SK-N-SH (cell line): ENCODE data around the gene OR52B6. TPM values are rescaled to one million over a fixed set of nuclear protein-coding genes. Genes with fewer than 3 reads are reported as not detected.

Experiments
- CTCF ChIA-PET: fragments of 300-600, 350-600 bp; formaldehyde crosslinking; extraction: SDS; loops from one replicate; lab custom pipeline; 2021; lab: Yijun Ruan, JAX
- POLR2A ChIA-PET: fragments of 350-600 bp; sonication (Branson Sonifier 250); formaldehyde crosslinking; extraction: SDS; loops from one replicate; lab custom pipeline; 2020; ENCODE audit warnings: antibody characterized with exemption, inconsistent platforms; lab: Yijun Ruan, JAX
- DNase-seq: peaks from one replicate; pipeline ENCODE4 v3.0.0; 2012
- H2AFZ ChIP-seq: fragments of 200-600 bp; sonication (generic); 2 replicates; pipeline ENCODE4 v1.8.1; 2016; ENCODE audit warnings: antibody characterized with exemption, mild to moderate bottlenecking, low read depth
- H3F3A ChIP-seq: fragments of 200-600 bp; sonication (generic); replicated peaks from 2 replicates; pipeline ENCODE3; 2016; ENCODE audit warnings: antibody characterized with exemption, mild to moderate bottlenecking; ENCODE audit not compliant: insufficient read depth
- H3K27ac ChIP-seq, 2 experiments: fragments of 200-500 bp in 1 of 2; fragments of 200-600 bp in 1 of 2; sonication (Bioruptor generic) in 1 of 2; sonication (generic), shearing (Covaris generic) in 1 of 2; 2 replicates each; pipeline versions ENCODE4 v1.5.1 to v1.6.1; 2014 to 2016; ENCODE audit warnings: low read depth in 2 of 2, inconsistent platforms in 1 of 2, low read length in 1 of 2, mild to moderate bottlenecking in 1 of 2, mixed read lengths in 1 of 2
- H3K27me3 ChIP-seq: fragments of 200-600 bp; sonication (generic), shearing (Covaris generic); 2 replicates; pipeline ENCODE4 v1.6.1; 2016; ENCODE audit warnings: mixed run types; ENCODE audit not compliant: insufficient read depth
- H3K36me3 ChIP-seq, 2 experiments: fragments of 200-500 bp in 1 of 2; fragments of 200-600 bp in 1 of 2; sonication (Bioruptor generic) in 1 of 2; sonication (generic) in 1 of 2; replicated peaks in 1 of 2; 2 replicates each; pipeline versions ENCODE3 to v1.5.1; 2014 to 2016; ENCODE audit warnings: low read length in 1 of 2, mild to moderate bottlenecking in 1 of 2; ENCODE audit not compliant: insufficient read depth in 2 of 2, control insufficient read depth in 1 of 2
- H3K4me1 ChIP-seq, 2 experiments: fragments of 200-500 bp in 1 of 2; fragments of 200-600 bp in 1 of 2; sonication (Bioruptor generic) in 1 of 2; sonication (generic), shearing (Covaris generic) in 1 of 2; 2 replicates each; pipeline versions ENCODE4 v1.5.1 to v1.6.1; 2014 to 2016; ENCODE audit warnings: low read depth in 1 of 2, low read length in 1 of 2, mixed run types in 1 of 2; ENCODE audit not compliant: insufficient read depth in 2 of 2, control insufficient read depth in 1 of 2
- H3K4me2 ChIP-seq: fragments of 200-600 bp; sonication (generic), shearing (Covaris generic); 2 replicates; pipeline ENCODE4 v1.6.1; 2017; ENCODE audit warnings: mixed run types
- H3K4me3 ChIP-seq, 2 experiments: fragments of 200-500 bp in 1 of 2; fragments of 200-600 bp in 1 of 2; sonication (Bioruptor generic) in 1 of 2; sonication (generic), shearing (Covaris generic) in 1 of 2; 2 replicates each; pipeline versions ENCODE4 v1.5.1 to v1.8.1; 2014 to 2016; ENCODE audit warnings: low read depth in 2 of 2, inconsistent platforms in 1 of 2, low read length in 1 of 2, mild to moderate bottlenecking in 1 of 2, mixed read lengths in 1 of 2, moderate library complexity in 1 of 2
- H3K79me2 ChIP-seq: fragments of 200-600 bp; sonication (generic); 2 replicates; pipeline ENCODE4 v1.8.1; 2017; ENCODE audit warnings: mild to moderate bottlenecking; ENCODE audit not compliant: insufficient read depth
- H3K9ac ChIP-seq: fragments of 200-600 bp; sonication (generic); 2 replicates; pipeline ENCODE4 v1.6.1; 2017; ENCODE audit warnings: mixed run types
- H3K9me2 ChIP-seq: fragments of 200-600 bp; sonication (generic); 2 replicates; pipeline ENCODE4 v1.6.1; 2017; ENCODE audit warnings: mixed run types
- H3K9me3 ChIP-seq: fragments of 200-600 bp; sonication (generic); 2 replicates; pipeline ENCODE4 v1.6.1; 2017; ENCODE audit warnings: mixed run types, mild to moderate bottlenecking, moderate library complexity
- H4K20me1 ChIP-seq: fragments of 200-600 bp; sonication (generic); 2 replicates; pipeline ENCODE4 v1.6.1; 2017; ENCODE audit warnings: mild to moderate bottlenecking, mixed run types; ENCODE audit not compliant: insufficient read depth
- CHD2 ChIP-seq: fragments of 150-350 bp; IDR thresholded peaks from 2 replicates; pipeline ENCODE4 v1.6.1; 2018; ENCODE audit warnings: low read length; ENCODE audit not compliant: partially characterized antibody
- EP300 ChIP-seq, 2 experiments: IDR thresholded peaks; 2 replicates each; pipeline versions ENCODE4 v1.4.0 to v1.6.1; 2012; ENCODE audit warnings: borderline replicate concordance in 1 of 2, low read depth in 1 of 2, low read length in 1 of 2
- EZH2phosphoT487 ChIP-seq: fragments of 200-600 bp; sonication (generic); IDR thresholded peaks from 2 replicates; pipeline ENCODE4 v1.6.1; 2017; ENCODE audit warnings: low read depth, mixed run types, mild to moderate bottlenecking, antibody characterized with exemption, moderate library complexity, borderline replicate concordance
- FOXJ3 ChIP-seq: sonication (generic); formaldehyde crosslinking; IDR thresholded peaks from 2 replicates; pipeline ENCODE4 v1.5.1; 2020; ENCODE audit warnings: mild to moderate bottlenecking, missing genetic modification reagents
- FOXM1 ChIP-seq: IDR thresholded peaks from 2 replicates; pipeline ENCODE4 v1.4.0; 2012; ENCODE audit warnings: low read depth, mild to moderate bottlenecking
- GABPA ChIP-seq: IDR thresholded peaks from 2 replicates; pipeline ENCODE4 v1.4.0; 2012; ENCODE audit warnings: low read depth, mild to moderate bottlenecking
- IRF3 ChIP-seq: fragments of 150-350 bp; IDR thresholded peaks from 2 replicates; pipeline ENCODE4 v1.6.1; 2016; ENCODE audit warnings: mild to moderate bottlenecking, low read depth, low read length
- MEF2A ChIP-seq: IDR thresholded peaks from 2 replicates; pipeline ENCODE4 v1.4.0; 2012; ENCODE audit warnings: low read depth, borderline replicate concordance
- NRF1 ChIP-seq: IDR thresholded peaks from 2 replicates; pipeline ENCODE4 v1.6.1; 2012; ENCODE audit warnings: low read depth, mild to moderate bottlenecking, low read length
- RCOR1 ChIP-seq: fragments of 150-350 bp; IDR thresholded peaks from 2 replicates; pipeline ENCODE4 v1.6.1; 2017; ENCODE audit warnings: antibody characterized with exemption, low read length
- REST ChIP-seq: IDR thresholded peaks from 2 replicates; pipeline ENCODE4 v1.6.1; 2012; ENCODE audit warnings: mild to moderate bottlenecking, low read depth, low read length, moderate library complexity
- RFX5 ChIP-seq: IDR thresholded peaks from 2 replicates; pipeline ENCODE4 v1.6.1; 2012; ENCODE audit warnings: mild to moderate bottlenecking, improper control_type of control experiment, low read length
- TCF12 ChIP-seq: IDR thresholded peaks from 2 replicates; pipeline ENCODE4 v1.4.0; 2012
- USF1 ChIP-seq: IDR thresholded peaks from 2 replicates; pipeline ENCODE4 v1.4.0; 2012; ENCODE audit warnings: low read depth, borderline replicate concordance
- USF2 ChIP-seq: fragments of 150-350 bp; IDR thresholded peaks from 2 replicates; pipeline ENCODE4 v1.6.1; 2017; ENCODE audit warnings: antibody characterized with exemption, low read length, low read depth, borderline replicate concordance
- YY1 ChIP-seq: IDR thresholded peaks from 2 replicates; pipeline ENCODE4 v1.4.0; 2012; ENCODE audit warnings: low read depth, mild to moderate bottlenecking
- ZBTB33 ChIP-seq: IDR thresholded peaks from 2 replicates; pipeline ENCODE4 v1.4.0; 2012; ENCODE audit warnings: low read depth, borderline replicate concordance
- WGBS: methylation state at CpG from one replicate; pipeline ENCODE4 v1.1.6; 2017; ENCODE audit warnings: low lambda C conversion rate; 5-methylcytosine and 5-hydroxymethylcytosine counted together
- polyA plus RNA-seq, 3 experiments: library from polyadenylated mRNA; depleted of rRNA; stranded (reverse); fragments of >200 nt; gene quantifications; 2 replicates each; pipeline ENCODE4 v1.2.3, GENCODE V29; 2012
- TF ChIP-seq, protein P1 (sequence below): IDR thresholded peaks from 2 replicates; pipeline ENCODE4 v1.4.0; 2012; ENCODE audit warnings: low read depth
- TF ChIP-seq, protein P2 (sequence below): IDR thresholded peaks from 2 replicates; pipeline ENCODE4; 2012

The OR52B6 gene
- polyA plus RNA-seq, 1 of the 3 experiments (the other 2 are of a cell fraction) = not detected

DNA sequence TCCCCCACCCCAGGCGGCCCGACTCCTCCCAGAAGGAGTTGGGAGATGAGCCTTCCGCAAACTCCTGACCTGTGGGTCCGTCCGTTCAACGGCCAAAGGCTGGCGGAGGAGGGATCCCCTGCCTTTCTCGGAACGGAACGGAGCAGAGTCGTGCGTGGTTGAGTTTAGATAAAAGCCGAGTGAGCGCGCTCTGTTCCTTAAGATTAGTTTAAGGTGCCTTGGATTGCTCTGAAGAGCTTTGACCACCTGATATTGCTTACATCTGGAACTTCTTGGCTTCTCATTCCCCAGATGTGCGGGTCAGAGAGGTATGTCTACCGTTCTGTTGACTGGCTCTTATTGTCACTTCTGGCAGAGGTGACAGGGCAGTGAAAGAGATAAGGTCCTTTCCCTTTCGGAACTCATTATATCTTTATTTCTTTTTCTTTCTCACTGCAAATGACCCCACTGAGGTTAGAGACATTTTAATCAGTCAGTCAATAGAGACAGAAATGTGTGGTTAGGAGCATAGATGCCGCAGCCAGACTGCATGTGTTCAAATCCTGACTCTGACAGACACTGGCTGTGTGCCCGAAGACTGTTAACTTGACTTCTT is 16.0 kb downstream of the OR52B6 start, which contains the start of gene TRIM6:
TSS of gene TRIM6 (plus strand) at position 31 of the 595 bp plus-strand sequence. CDS start at position 292, 261 bp downstream.
- CTCF ChIA-PET = no interaction called here
- H3K9ac ChIP-seq = no peak within 1 kb of the TSS
- 8% methylated on average over 17 of the region's 20 CpGs for WGBS

More for the DNA sequence above, 16.0 kb downstream of the OR52B6 start, which contains the start of gene TRIM6:
- no peak within 1 kb of the TSS for H3K27ac ChIP-seq
- peaks cover 38% of the 10 kb centered on the region; the same call in 1 of the 2 replicates for H3K27me3 ChIP-seq
- TF ChIP-seq FOXJ3 (CRISPR knock-in tag) = no peak
- TF ChIP-seq GABPA = no peak
- TF ChIP-seq, protein P1, sequence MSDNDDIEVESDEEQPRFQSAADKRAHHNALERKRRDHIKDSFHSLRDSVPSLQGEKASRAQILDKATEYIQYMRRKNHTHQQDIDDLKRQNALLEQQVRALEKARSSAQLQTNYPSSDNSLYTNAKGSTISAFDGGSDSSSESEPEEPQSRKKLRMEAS = no peak
- no peak for TF ChIP-seq ZBTB33
- no peak for TF ChIP-seq CHD2
- no peak for TF ChIP-seq TCF12
- TF ChIP-seq NRF1 = no peak
- no peak for TF ChIP-seq RCOR1
- TF ChIP-seq FOXM1 = no peak
- TF ChIP-seq YY1 = no peak
- TF ChIP-seq REST = no peak
- TF ChIP-seq EZH2phosphoT487 = no peak
- no peak for TF ChIP-seq EP300 (IDR thresholded peaks at IDR 0.05; ENCODE audit: borderline replicate concordance in 1 of 2, low read depth in 1 of 2, low read length in 1 of 2)
- TF ChIP-seq RFX5 = no peak
- no peak for TF ChIP-seq MEF2A
- TF ChIP-seq USF1 = no peak
- TF ChIP-seq USF2 = no peak
- TF ChIP-seq IRF3 = no peak
- TF ChIP-seq, protein P2, sequence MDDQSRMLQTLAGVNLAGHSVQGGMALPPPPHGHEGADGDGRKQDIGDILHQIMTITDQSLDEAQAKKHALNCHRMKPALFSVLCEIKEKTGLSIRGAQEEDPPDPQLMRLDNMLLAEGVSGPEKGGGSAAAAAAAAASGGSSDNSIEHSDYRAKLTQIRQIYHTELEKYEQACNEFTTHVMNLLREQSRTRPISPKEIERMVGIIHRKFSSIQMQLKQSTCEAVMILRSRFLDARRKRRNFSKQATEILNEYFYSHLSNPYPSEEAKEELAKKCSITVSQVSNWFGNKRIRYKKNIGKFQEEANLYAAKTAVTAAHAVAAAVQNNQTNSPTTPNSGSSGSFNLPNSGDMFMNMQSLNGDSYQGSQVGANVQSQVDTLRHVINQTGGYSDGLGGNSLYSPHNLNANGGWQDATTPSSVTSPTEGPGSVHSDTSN = no peak
- TF ChIP-seq, all 33 proteins: peak for 0
- no peaks in the 10 kb centered on the region for H4K20me1 ChIP-seq
- H3K4me2 ChIP-seq = peak within 1 kb of the TSS; percentile 61
- no peaks in the 10 kb centered on the region for H3K4me1 ChIP-seq
- no peaks in the 10 kb centered on the region for H3K9me3 ChIP-seq
- H3K79me2 ChIP-seq = no peaks in the 10 kb centered on the region
- H3F3A ChIP-seq = peaks cover 8% of the 10 kb centered on the region
- no peaks in the 10 kb centered on the region for H3K36me3 ChIP-seq
- H3K9me2 ChIP-seq = no peaks in the 10 kb centered on the region
- no peak for DNase-seq
- peak within 1 kb of the TSS; percentile 34 to 49; a peak in 3 of 4 replicates for H3K4me3 ChIP-seq
- POLR2A ChIA-PET = no interaction called here
- no peak within 1 kb of the TSS for H2AFZ ChIP-seq
